HepG2 (cell line): ENCODE measurements around the gene PHKG1. TPM values are rescaled to one million over a fixed set of nuclear protein-coding genes. Genes with fewer than 3 reads are reported as not detected.

ENCODE experiments used
- CREB3 ChIP-seq: sonication (generic); formaldehyde crosslinking; IDR thresholded peaks from 2 replicates; pipeline ENCODE4 v1.5.0; 2020; ENCODE audit warnings: missing genetic modification reagents
- EZH2 ChIP-seq: conservative IDR thresholded peaks from 2 replicates; pipeline ENCODE4 v1.6.1; 2012; ENCODE audit warnings: mild to moderate bottlenecking, low read depth, low read length, moderate library complexity
- HMG20B ChIP-seq: conservative IDR thresholded peaks from 2 replicates; pipeline ENCODE4 v1.6.1; 2016; ENCODE audit warnings: missing genetic modification reagents, missing compliant biosample characterization
- JUND ChIP-seq: sonication (generic); formaldehyde crosslinking; IDR thresholded peaks from 2 replicates; pipeline ENCODE4 v1.8.0; 2022; ENCODE audit warnings: mild to moderate bottlenecking, missing genetic modification reagents
- KDM3A ChIP-seq: IDR thresholded peaks from 2 replicates; pipeline ENCODE4 v1.6.1; 2018; ENCODE audit warnings: low read depth, missing compliant biosample characterization
- KLF15 ChIP-seq: sonication (generic); formaldehyde crosslinking; IDR thresholded peaks from 2 replicates; pipeline ENCODE4 v1.8.1; 2023; ENCODE audit warnings: borderline replicate concordance, mild to moderate bottlenecking, inconsistent platforms, missing genetic modification reagents, mixed read lengths
- NCOA1 ChIP-seq: sonication (generic); formaldehyde crosslinking; IDR thresholded peaks from 2 replicates; pipeline ENCODE4 v1.9.0; 2021; ENCODE audit warnings: missing genetic modification reagents
- NR1H2 ChIP-seq: sonication (generic); formaldehyde crosslinking; IDR thresholded peaks from 2 replicates; pipeline ENCODE4 v1.8.1; 2022; ENCODE audit warnings: low read depth, missing genetic modification reagents, borderline replicate concordance
- RAD21 ChIP-seq: fragments of 450-650 bp; formaldehyde crosslinking; IDR thresholded peaks from 2 replicates; pipeline ENCODE4 v1.5.0; 2020; ENCODE audit warnings: mild to moderate bottlenecking
- RFX1 ChIP-seq: fragments of 450-650 bp; IDR thresholded peaks from 2 replicates; pipeline ENCODE4 v1.6.1; 2017
- SNAI1 ChIP-seq: sonication (generic); formaldehyde crosslinking; IDR thresholded peaks from 2 replicates; pipeline ENCODE4 v1.5.0; 2020; ENCODE audit warnings: mild to moderate bottlenecking, missing genetic modification reagents, borderline replicate concordance
- STAT6 ChIP-seq: sonication (generic); formaldehyde crosslinking; IDR thresholded peaks from 2 replicates; pipeline ENCODE4 v1.4.0; 2020; ENCODE audit warnings: missing genetic modification reagents, mild to moderate bottlenecking, borderline replicate concordance
- ZBTB49 ChIP-seq: sonication (generic); formaldehyde crosslinking; IDR thresholded peaks from 2 replicates; pipeline ENCODE4 v1.4.0; 2020; ENCODE audit warnings: missing genetic modification reagents, borderline replicate concordance
- ZFP82 ChIP-seq: sonication (generic); formaldehyde crosslinking; IDR thresholded peaks from 2 replicates; pipeline ENCODE4 v1.5.1; 2020; ENCODE audit warnings: mild to moderate bottlenecking, missing genetic modification reagents, borderline replicate concordance
- ZNF24 ChIP-seq: fragments of 450-650 bp; IDR thresholded peaks from 2 replicates; pipeline ENCODE4 v1.6.1; 2017; ENCODE audit warnings: antibody characterized with exemption, mild to moderate bottlenecking
- ZNF552 ChIP-seq: sonication (generic); formaldehyde crosslinking; IDR thresholded peaks from 2 replicates; pipeline ENCODE4 v1.9.0; 2022; ENCODE audit warnings: missing genetic modification reagents, mild to moderate bottlenecking, borderline replicate concordance
- ZNF580 ChIP-seq: IDR thresholded peaks from 2 replicates; pipeline ENCODE4 v1.6.1; 2016; ENCODE audit warnings: low read depth, borderline replicate concordance
- ZNF589 ChIP-seq: sonication (generic); formaldehyde crosslinking; conservative IDR thresholded peaks from 2 replicates; pipeline ENCODE4 v1.8.0; 2022; ENCODE audit warnings: mild to moderate bottlenecking, moderate library complexity, missing genetic modification reagents
- ZNF614 ChIP-seq: IDR thresholded peaks from 2 replicates; pipeline ENCODE4 v1.6.1; 2018; ENCODE audit warnings: missing biosample characterization, missing genetic modification reagents, inconsistent platforms, borderline replicate concordance
- ZNF703 ChIP-seq: sonication (generic); formaldehyde crosslinking; IDR thresholded peaks from 2 replicates; pipeline ENCODE4 v1.5.1; 2020; ENCODE audit warnings: missing genetic modification reagents, mild to moderate bottlenecking, moderate library complexity, borderline replicate concordance
- ZNF749 ChIP-seq: sonication (generic); formaldehyde crosslinking; IDR thresholded peaks from 2 replicates; pipeline ENCODE4 v1.8.0; 2022; ENCODE audit warnings: mild to moderate bottlenecking, missing genetic modification reagents, moderate library complexity, borderline replicate concordance
- polyA plus RNA-seq, 8 experiments: library from polyadenylated mRNA; depleted of rRNA in 3 of 8; stranded (reverse) in 7 of 8; unstranded in 1 of 8; fragments of >200 nt; fragmentation: Illumina TruSeq in 4 of 8; extraction: Trizol in 4 of 8; gene quantifications; 2 replicates each; pipeline versions ENCODE4 v1.2.1 to v1.2.3, GENCODE V29; 2011 to 2016; ENCODE audit warnings: low read depth in 4 of 8, missing spikeins in 1 of 8, mixed read lengths in 1 of 8; ENCODE audit not compliant: insufficient read depth in 1 of 8
- total RNA-seq, 5 experiments: library from RNA; depleted of rRNA; stranded (reverse); fragments of >200 nt; fragmentation: Illumina TruSeq; extraction: Trizol; gene quantifications; 2 replicates each; pipeline ENCODE4 v1.2.3, GENCODE V29; 2016; ENCODE audit warnings: low read depth in 1 of 5
- TF ChIP-seq, protein P1 (sequence below): sonication (generic); formaldehyde crosslinking; IDR thresholded peaks from 2 replicates; pipeline ENCODE4 v1.5.0; 2020; ENCODE audit warnings: missing genetic modification reagents

Gene PHKG1
- total and polyA plus RNA-seq, 2 of the 13 experiments (the other 11 are each of a cell fraction or from before 2014, with no cell fraction given), result 0.44 to 0.71 TPM

GRCh38 chr7:56051339-56052191 lies 41.2 kb downstream of the PHKG1 start, which contains the start of the genes CCT6A and PSPH (continued):
- TF ChIP-seq ZNF24 (no peak; the same call in 1 of the 2 replicates), ZNF552 (CRISPR knock-in tag) (peak; percentile 71; the same call in 1 of the 2 replicates), NCOA1 (CRISPR knock-in tag) (no peak; the same call in 1 of the 2 replicates), SNAI1 (CRISPR knock-in tag) (no peak), ZNF614 (CRISPR knock-in tag) (peak; percentile 82; the same call in 1 of the 2 replicates), EZH2 (no peak), RFX1 (no peak), NR1H2 (CRISPR knock-in tag) (no peak; the same call in 1 of the 2 replicates), ZNF589 (CRISPR knock-in tag) (peak; percentile 81; the same call in 1 of the 2 replicates), ZNF580 (CRISPR knock-in tag) (peak; percentile 90), RAD21 (CRISPR knock-in tag) (no peak; the same call in 1 of the 2 replicates), CREB3 (no peak), KLF15 (peak; percentile 72; the same call in 1 of the 2 replicates), ZFP82 (CRISPR knock-in tag) (no peak), ZNF703 (CRISPR knock-in tag) (no peak), STAT6 (CRISPR knock-in tag) (no peak), ZNF749 (CRISPR knock-in tag) (peak; percentile 80; the same call in 1 of the 2 replicates), KDM3A (CRISPR knock-in tag) (no peak), ZBTB49 (CRISPR knock-in tag) (peak; percentile 46; the same call in 1 of the 2 replicates), JUND (CRISPR knock-in tag) (no peak), HMG20B (CRISPR knock-in tag) (0 out of 2 replicates have a peak, but pooled peaks have one; percentile 12)
- TF ChIP-seq, protein P1, sequence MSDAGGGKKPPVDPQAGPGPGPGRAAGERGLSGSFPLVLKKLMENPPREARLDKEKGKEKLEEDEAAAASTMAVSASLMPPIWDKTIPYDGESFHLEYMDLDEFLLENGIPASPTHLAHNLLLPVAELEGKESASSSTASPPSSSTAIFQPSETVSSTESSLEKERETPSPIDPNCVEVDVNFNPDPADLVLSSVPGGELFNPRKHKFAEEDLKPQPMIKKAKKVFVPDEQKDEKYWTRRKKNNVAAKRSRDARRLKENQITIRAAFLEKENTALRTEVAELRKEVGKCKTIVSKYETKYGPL, result no peak
